Natural killer cell (primary cell): ENCODE data around the gene TMEM135. TPM values are rescaled to one million over a fixed set of nuclear protein-coding genes. Genes with fewer than 3 reads are reported as not detected.

Experiments used
- ATAC-seq, 3 donors: fragments of 150-1000 bp in 2 of 3; fragments of 200-7000 bp in 1 of 3; cut with Tn5 transposase; 1 replicate in 1 of 3; 2 replicates in 2 of 3; pipeline ENCODE4 v1.10.0; 2021; ENCODE audit warnings: mild to moderate bottlenecking in 2 of 3, moderate library complexity in 2 of 3
- DNase-seq, 2 donors: peaks; one replicate each; pipeline versions ENCODE4 v3.0.0 to v3.0.0-alpha.2; 2013 to 2021; ENCODE audit warnings: mixed read lengths in 1 of 2
- H3K27ac ChIP-seq: one replicate; pipeline ENCODE4 v1.5.1; 2013; ENCODE audit warnings: mild to moderate bottlenecking, low read length
- H3K27me3 ChIP-seq: one replicate; pipeline ENCODE4 v1.6.1; 2013; ENCODE audit warnings: low read length; ENCODE audit not compliant: control insufficient read depth, insufficient read depth
- H3K36me3 ChIP-seq: one replicate; pipeline ENCODE4 v1.6.1; 2013; ENCODE audit warnings: low read length; ENCODE audit not compliant: control insufficient read depth, insufficient read depth
- H3K4me1 ChIP-seq: one replicate; pipeline ENCODE4 v1.6.1; 2013; ENCODE audit warnings: low read length; ENCODE audit not compliant: control insufficient read depth, insufficient read depth
- H3K4me3 ChIP-seq: one replicate; pipeline ENCODE4 v1.5.1; 2013; ENCODE audit warnings: low read length
- H3K9me3 ChIP-seq: one replicate; pipeline ENCODE4 v1.6.1; 2013; ENCODE audit warnings: low read length; ENCODE audit not compliant: control insufficient read depth, insufficient read depth
- H3K27ac Mint-ChIP-seq, 2 donors: one replicate each; pipeline ENCODE4 v1.8.0; 2022; ENCODE audit warnings: mild to moderate bottlenecking in 2 of 2, mixed read lengths in 2 of 2, moderate library complexity in 1 of 2
- H3K27me3 Mint-ChIP-seq, 2 donors: one replicate each; pipeline ENCODE4 v1.8.0; 2022; ENCODE audit warnings: low read depth in 2 of 2, mixed read lengths in 2 of 2
- H3K36me3 Mint-ChIP-seq: one replicate; pipeline ENCODE4 v1.8.0; 2022; ENCODE audit warnings: mixed read lengths
- H3K4me1 Mint-ChIP-seq, 2 donors: one replicate each; pipeline ENCODE4 v1.8.0; 2022; ENCODE audit warnings: mixed read lengths in 2 of 2
- H3K4me3 Mint-ChIP-seq: one replicate; pipeline ENCODE4 v1.8.0; 2022; ENCODE audit warnings: mild to moderate bottlenecking, moderate library complexity, mixed read lengths
- H3K9me3 Mint-ChIP-seq, 2 donors: one replicate each; pipeline ENCODE4 v1.8.0; 2022; ENCODE audit warnings: mixed read lengths in 2 of 2
- WGBS: methylation state at CpG from one replicate; pipeline ENCODE4 v1.1.7; 2013; ENCODE audit warnings: missing lambda C conversion rate; ENCODE audit not compliant: insufficient coverage; 5-methylcytosine and 5-hydroxymethylcytosine counted together
- intact Hi-C: fragments of 100-400 bp; cut with micrococcal nuclease; formaldehyde crosslinking; loops from one replicate; pipeline ENCODE4 v1.14.2; 2022
- total RNA-seq, 4 donors: library from RNA; stranded (reverse); fragments of 120-200 nt in 1 of 4; gene quantifications; one replicate each; pipeline versions ENCODE4 v1.2.3 to v1.2.4, GENCODE V29; 2013 to 2022
- TF ChIP-seq, protein P1 (sequence below): fragments of 200-600 bp; IDR thresholded peaks from one replicate; pipeline ENCODE4 v1.8.0; 2022; ENCODE audit warnings: antibody characterized with exemption

The TMEM135 gene
- total RNA-seq, 3 donors from 2014 or later (not counting 1 experiment from before 2014, with no cell fraction given), result 18.8 to 42.0 (median 36.1) TPM

- TF ChIP-seq, protein P1, sequence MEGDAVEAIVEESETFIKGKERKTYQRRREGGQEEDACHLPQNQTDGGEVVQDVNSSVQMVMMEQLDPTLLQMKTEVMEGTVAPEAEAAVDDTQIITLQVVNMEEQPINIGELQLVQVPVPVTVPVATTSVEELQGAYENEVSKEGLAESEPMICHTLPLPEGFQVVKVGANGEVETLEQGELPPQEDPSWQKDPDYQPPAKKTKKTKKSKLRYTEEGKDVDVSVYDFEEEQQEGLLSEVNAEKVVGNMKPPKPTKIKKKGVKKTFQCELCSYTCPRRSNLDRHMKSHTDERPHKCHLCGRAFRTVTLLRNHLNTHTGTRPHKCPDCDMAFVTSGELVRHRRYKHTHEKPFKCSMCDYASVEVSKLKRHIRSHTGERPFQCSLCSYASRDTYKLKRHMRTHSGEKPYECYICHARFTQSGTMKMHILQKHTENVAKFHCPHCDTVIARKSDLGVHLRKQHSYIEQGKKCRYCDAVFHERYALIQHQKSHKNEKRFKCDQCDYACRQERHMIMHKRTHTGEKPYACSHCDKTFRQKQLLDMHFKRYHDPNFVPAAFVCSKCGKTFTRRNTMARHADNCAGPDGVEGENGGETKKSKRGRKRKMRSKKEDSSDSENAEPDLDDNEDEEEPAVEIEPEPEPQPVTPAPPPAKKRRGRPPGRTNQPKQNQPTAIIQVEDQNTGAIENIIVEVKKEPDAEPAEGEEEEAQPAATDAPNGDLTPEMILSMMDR, result no peak
- no peak overlapping the region for H3K4me3 ChIP-seq
- H3K36me3 ChIP-seq, result peaks cover 10% of the 10 kb centered on the region
- Mint-ChIP-seq H3K27ac (no peak overlapping the region), H3K4me1 (no peaks in the 10 kb centered on the region), H3K27me3 (no peaks in the 10 kb centered on the region), H3K9me3 (no peaks in the 10 kb centered on the region), H3K36me3 (peaks cover 7% of the 10 kb centered on the region), H3K4me3 (no peak overlapping the region)
- 86% methylated on average over 3 of the region's 3 CpGs for WGBS
- ATAC-seq, result no peak
- H3K9me3 ChIP-seq, result no peaks in the 10 kb centered on the region
- no peaks in the 10 kb centered on the region for H3K27me3 ChIP-seq
- H3K27ac ChIP-seq, result no peak overlapping the region
- DNase-seq, result no peak
- intact Hi-C loops, result no loop called here
- no peaks in the 10 kb centered on the region for H3K4me1 ChIP-seq
Measured at GRCh38 chr11:87072787-87073186, 35.1 kb downstream of the TMEM135 start.

DNA sequence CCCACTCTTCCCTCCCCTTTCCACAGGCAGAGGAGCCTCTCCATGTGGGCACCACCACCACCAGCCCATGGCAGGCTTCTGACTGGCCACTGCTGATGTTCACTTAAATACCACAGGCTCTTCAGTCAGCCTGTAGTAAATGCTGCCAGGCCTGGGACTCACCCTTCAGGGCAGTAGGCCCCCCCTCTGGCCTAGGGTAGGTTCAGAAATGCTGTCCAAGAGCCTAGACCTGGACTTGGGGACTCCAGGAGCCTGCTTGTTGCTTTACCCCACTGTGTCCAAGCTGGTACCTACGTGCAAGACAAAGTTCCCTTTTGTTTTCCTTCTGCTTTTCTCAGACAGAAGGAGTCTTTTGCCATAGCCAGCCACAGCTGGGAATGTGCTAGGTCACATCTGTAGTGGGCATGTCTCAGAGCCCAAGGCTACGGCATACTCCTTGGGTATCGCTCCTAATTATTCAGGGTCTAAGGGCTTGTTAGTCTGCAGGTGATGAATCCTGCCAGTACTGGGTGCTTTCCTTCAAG is 38.6 kb downstream of the TMEM135 start:
- H3K9me3 Mint-ChIP-seq, result no peaks in the 10 kb centered on the region
- no peak overlapping the region for H3K4me3 Mint-ChIP-seq
- H3K36me3 ChIP-seq, result peaks cover 5% of the 10 kb centered on the region
- TF ChIP-seq, protein P1, result no peak
- no peak overlapping the region for H3K27ac Mint-ChIP-seq
- no peaks in the 10 kb centered on the region for H3K9me3 ChIP-seq
- intact Hi-C loops, result no loop called here
- H3K27ac ChIP-seq, result no peak overlapping the region
- H3K4me3 ChIP-seq, result no peak overlapping the region
- no peaks in the 10 kb centered on the region for H3K4me1 ChIP-seq
- H3K4me1 Mint-ChIP-seq, result peaks cover 4 to 5% of the 10 kb centered on the region in 2 donors
- DNase-seq, result no peak
- whole genome bisulfite sequencing, result 84% methylated on average over 3 of the region's 3 CpGs
- ATAC-seq, result no peak
- H3K27me3 ChIP-seq, result no peaks in the 10 kb centered on the region
- no peaks in the 10 kb centered on the region for H3K36me3 Mint-ChIP-seq
- no peaks in the 10 kb centered on the region for H3K27me3 Mint-ChIP-seq

DNA sequence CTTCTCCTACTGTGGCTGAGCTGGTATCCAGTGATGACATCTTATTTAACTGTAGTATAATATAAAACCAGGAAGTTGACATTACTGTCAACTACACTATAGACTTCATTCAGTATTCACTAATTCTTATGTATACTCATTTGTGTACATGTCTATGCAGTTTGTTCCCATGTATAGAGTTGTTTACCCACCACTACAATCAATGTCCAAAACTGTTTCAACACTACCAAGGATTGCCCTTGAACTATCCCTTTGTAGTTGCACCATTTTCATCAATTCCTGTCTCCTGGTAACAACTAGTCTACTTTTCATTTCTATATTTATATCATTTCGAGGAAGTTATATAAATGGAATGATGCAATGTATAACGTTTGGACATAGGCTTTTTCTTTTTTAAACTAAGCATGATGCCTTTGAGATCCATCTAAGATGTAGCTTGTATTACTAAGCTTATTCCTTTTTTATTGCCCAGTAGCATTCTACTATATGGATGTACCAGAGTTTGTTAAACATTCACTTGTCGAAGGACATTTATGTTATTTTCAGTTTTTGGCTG is 39.2 kb downstream of the TMEM135 start:
- Histone ChIP-seq H3K27ac (no peak overlapping the region), H3K9me3 (no peaks in the 10 kb centered on the region), H3K27me3 (no peaks in the 10 kb centered on the region), H3K4me1 (no peaks in the 10 kb centered on the region), H3K4me3 (no peak overlapping the region), H3K36me3 (peaks cover 5% of the 10 kb centered on the region)
- no peak overlapping the region for H3K4me3 Mint-ChIP-seq
- H3K27ac Mint-ChIP-seq, result peak overlapping the region in 1 of 2 donors; percentile 37
- intact Hi-C loops, result no loop called here
- no peaks in the 10 kb centered on the region for H3K27me3 Mint-ChIP-seq
- ATAC-seq, result no peak
- no peaks in the 10 kb centered on the region for H3K36me3 Mint-ChIP-seq
- H3K4me1 Mint-ChIP-seq, result peaks cover 10 to 11% of the 10 kb centered on the region in 2 donors
- TF ChIP-seq, protein P1, result no peak
- DNase-seq, result no peak
- no peaks in the 10 kb centered on the region for H3K9me3 Mint-ChIP-seq
- WGBS, result 100% methylated on average over 1 of the region's 3 CpGs

- Mint-ChIP-seq H3K4me1 (peaks cover 21 to 24% of the 10 kb centered on the region in 2 donors), H3K27me3 (no peaks in the 10 kb centered on the region), H3K36me3 (no peaks in the 10 kb centered on the region), H3K27ac (peak overlapping the region; percentile 89 to 91), H3K9me3 (no peaks in the 10 kb centered on the region), H3K4me3 (peak overlapping the region; percentile 88)
- peak overlapping the region; percentile 81 for H3K27ac ChIP-seq
- ATAC-seq (peak; percentile 64 to 74 (median 65)), DNase-seq (peak in 1 of 2 donors; percentile 41)
- H3K27me3 ChIP-seq, result no peaks in the 10 kb centered on the region
- peak overlapping the region; percentile 48 for H3K4me3 ChIP-seq
- intact Hi-C loops, result loop anchor here (1.0 kb wide), 1 partner anchor 43 kb away; no protein-coding TSS in a partner anchor
- 11% methylated on average over 2 of the region's 3 CpGs for WGBS
- TF ChIP-seq, protein P1, result no peak
- peaks cover 2% of the 10 kb centered on the region for H3K36me3 ChIP-seq
- no peaks in the 10 kb centered on the region for H3K9me3 ChIP-seq
- no peaks in the 10 kb centered on the region for H3K4me1 ChIP-seq
Measured at GRCh38 chr11:87081358-87081757, 43.6 kb downstream of the TMEM135 start.
